ENCODE measurements around the gene VMAC. TPM values are rescaled to one million over a fixed set of nuclear protein-coding genes. Genes with fewer than 3 reads are reported as not detected.

Gene VMAC
- total and polyA plus RNA-seq, 2 donors (not counting 3 experiments of a cell fraction or from before 2014, with no cell fraction given): 4.7 to 6.9 TPM

DNA sequence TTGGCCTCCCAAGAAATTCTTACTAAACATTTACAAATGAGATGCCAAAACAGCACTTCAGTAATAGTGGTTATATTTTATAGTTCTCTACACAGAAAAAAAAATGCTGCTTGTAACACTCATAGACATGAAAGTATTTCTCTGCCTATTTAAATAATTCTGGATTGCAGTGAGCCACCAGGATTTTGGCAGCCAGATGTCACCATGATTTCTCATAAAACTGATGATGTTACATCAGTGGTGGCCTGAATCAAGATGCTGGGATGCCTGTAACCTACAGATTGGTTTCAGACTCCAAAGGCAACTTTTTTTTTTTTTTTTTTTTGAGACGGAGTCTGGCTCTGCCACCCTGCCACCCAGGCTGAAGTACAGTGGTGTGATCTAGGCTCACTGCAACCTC, 6.7 kb downstream of the VMAC start:
- Histone ChIP-seq H2AFZ (ENCODE audit: low read depth, low read length) (no peak overlapping the region), H3K79me2 (ENCODE audit: control insufficient read depth, insufficient read depth, low read length) (no peaks in the 10 kb centered on the region), H3K36me3 (ENCODE audit: control insufficient read depth in 2 of 2, extremely low read depth in 1 of 2, insufficient read depth in 2 of 2, low read length in 2 of 2) (peaks cover 0 to 6% of the 10 kb centered on the region in 2 experiments), H3K9me1 (replicated peaks; ENCODE audit: control insufficient read depth, extremely low read depth, insufficient read depth, low read length) (no peaks in the 10 kb centered on the region), H3K27ac (ENCODE audit: insufficient read depth, low read depth, low read length) (no peak overlapping the region), H3K4me2 (ENCODE audit: insufficient read depth, low read length) (no peak overlapping the region), H3K27me3 (ENCODE audit: control insufficient read depth in 2 of 2, insufficient read depth in 2 of 2, low read length in 2 of 2) (no peaks in the 10 kb centered on the region), H4K20me1 (replicated peaks; ENCODE audit: control insufficient read depth, extremely low read depth, insufficient read depth, low read length) (no peaks in the 10 kb centered on the region), H3K4me3 (replicated peaks in 1 of 3; ENCODE audit: insufficient read depth in 1 of 3, low read depth in 1 of 3, low read length in 3 of 3) (no peak overlapping the region), H3K9me3 (replicated peaks; ENCODE audit: control insufficient read depth, insufficient read depth, low read length) (no peaks in the 10 kb centered on the region), H3K4me1 (ENCODE audit: control insufficient read depth, extremely low read depth, insufficient read depth, low read length) (no peaks in the 10 kb centered on the region), H3K9ac (replicated peaks; ENCODE audit: extremely low read depth, insufficient read depth, low read length) (no peak overlapping the region)
- ChIA-PET CTCF (interaction anchor here (0.6 to 1.8 kb wide), 2 partner anchors 111 to 251 kb away, joined by 3 to 4 read pairs; no protein-coding TSS in a partner anchor), POLR2A (no interaction called here)
- intact Hi-C loops (cut with micrococcal nuclease) (no loop called here), dilution Hi-C loops (cut with MboI; ENCODE audit: extremely low pct_ligation_motif_present, low sequenced_read_pairs) (no loop called here)
- BruUV-seq (replicated peaks): no TSS peak
- TF ChIP-seq, protein P1, sequence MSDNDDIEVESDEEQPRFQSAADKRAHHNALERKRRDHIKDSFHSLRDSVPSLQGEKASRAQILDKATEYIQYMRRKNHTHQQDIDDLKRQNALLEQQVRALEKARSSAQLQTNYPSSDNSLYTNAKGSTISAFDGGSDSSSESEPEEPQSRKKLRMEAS (IDR thresholded peaks at IDR 0.05; ENCODE audit: insufficient read depth, insufficient read length): no peak
- FAIRE-seq (no peak), DNase-seq (ENCODE audit: low read depth, low spot score) (no peak)

DNA sequence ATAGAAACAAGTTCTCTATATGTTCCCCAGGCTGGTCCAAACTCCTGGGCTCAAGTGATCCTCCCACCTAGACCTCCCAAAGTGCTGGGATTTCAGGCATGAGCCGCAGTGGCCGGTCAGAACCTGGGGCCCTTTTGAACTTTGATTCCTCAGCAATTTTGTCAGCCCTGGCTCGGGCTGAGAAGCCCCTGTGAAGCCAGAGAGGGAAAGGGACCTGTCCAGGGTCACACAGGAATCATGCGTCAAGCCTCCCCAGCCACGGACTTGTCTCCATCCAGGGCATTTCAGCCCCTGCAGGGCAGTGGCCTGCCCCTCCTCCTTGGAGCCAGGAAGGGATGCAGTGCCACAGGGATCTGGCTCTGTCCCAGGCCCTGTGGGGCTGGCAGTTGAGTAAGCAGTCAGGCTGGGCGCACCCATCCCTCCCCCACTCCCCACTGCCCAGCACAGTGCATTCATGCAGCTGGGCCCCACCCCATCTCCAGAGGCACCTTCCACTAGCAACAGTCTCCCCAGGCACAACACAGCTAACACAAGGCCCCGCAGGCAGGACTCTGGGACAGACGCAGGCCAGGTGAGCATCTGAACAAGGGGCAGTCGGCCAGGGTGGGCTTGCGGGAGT, 9.2 kb downstream of the VMAC start, which contains the start of gene CAPS:
TSS of gene CAPS (plus strand) at position 516 of the 619 bp plus-strand sequence. CDS start 153 bp downstream, outside the sequence.
- H3K4me2 ChIP-seq (ENCODE audit: insufficient read depth, low read length): no peak within 1 kb of the TSS
- H2AFZ ChIP-seq (ENCODE audit: low read depth, low read length): no peak within 1 kb of the TSS
- H3K4me1 ChIP-seq (ENCODE audit: control insufficient read depth, extremely low read depth, insufficient read depth, low read length): no peaks in the 10 kb centered on the region
- H3K9me1 ChIP-seq (replicated peaks; ENCODE audit: control insufficient read depth, extremely low read depth, insufficient read depth, low read length): no peaks in the 10 kb centered on the region
- no peak within 1 kb of the TSS for H3K9ac ChIP-seq (replicated peaks; ENCODE audit: extremely low read depth, insufficient read depth, low read length)
- intact Hi-C loops (cut with micrococcal nuclease) (no loop called here), dilution Hi-C loops (cut with MboI; ENCODE audit: extremely low pct_ligation_motif_present, low sequenced_read_pairs) (no loop called here)
- H3K9me3 ChIP-seq (replicated peaks; ENCODE audit: control insufficient read depth, insufficient read depth, low read length): no peaks in the 10 kb centered on the region
- H3K36me3 ChIP-seq (ENCODE audit: control insufficient read depth in 2 of 2, extremely low read depth in 1 of 2, insufficient read depth in 2 of 2, low read length in 2 of 2): peaks cover 5 to 17% of the 10 kb centered on the region in 2 experiments
- no peak within 1 kb of the TSS for H3K27ac ChIP-seq (ENCODE audit: insufficient read depth, low read depth, low read length)
- peak; percentile 12 for FAIRE-seq
- no peaks in the 10 kb centered on the region for H4K20me1 ChIP-seq (replicated peaks; ENCODE audit: control insufficient read depth, extremely low read depth, insufficient read depth, low read length)
- no peaks in the 10 kb centered on the region for H3K79me2 ChIP-seq (ENCODE audit: control insufficient read depth, insufficient read depth, low read length)
- H3K4me3 ChIP-seq (replicated peaks in 1 of 3; ENCODE audit: insufficient read depth in 1 of 3, low read depth in 1 of 3, low read length in 3 of 3): no peak within 1 kb of the TSS
- BruUV-seq (replicated peaks): no TSS peak
- ChIA-PET CTCF (no interaction called here), POLR2A (interaction anchor here (0.7 kb wide), 1 partner anchor 17 kb away, joined by 4 read pairs; no protein-coding TSS in a partner anchor)
- H3K27me3 ChIP-seq (ENCODE audit: control insufficient read depth in 2 of 2, insufficient read depth in 2 of 2, low read length in 2 of 2): no peaks in the 10 kb centered on the region
- TF ChIP-seq POLR2A (IDR thresholded peaks at IDR 0.05; ENCODE audit: low read depth, low read length): no peak
- no peak for DNase-seq (ENCODE audit: low read depth, low spot score)
